Mesendoderm (in vitro differentiated cells): ENCODE results near the gene TBC1D3. TPM values are rescaled to one million over a fixed set of nuclear protein-coding genes. Genes with fewer than 3 reads are reported as not detected.
"Not testable (repeated sequence)": the region's sequence is repeated elsewhere in the genome, so short reads cannot be mapped to it uniquely, and the experiment has no call there.

ENCODE experiments used
- DNase-seq: peaks from one replicate; pipeline ENCODE4 v3.0.0; 2013
- H2AK5ac ChIP-seq: 2 replicates; pipeline ENCODE4 v1.6.1; 2013; ENCODE audit warnings: low read length, inconsistent platforms
- H2BK120ac ChIP-seq: 2 replicates; pipeline ENCODE4 v1.6.1; 2013; ENCODE audit warnings: low read depth, mild to moderate bottlenecking, low read length, moderate library complexity, mixed read lengths
- H2BK15ac ChIP-seq: replicated peaks from 2 replicates; pipeline ENCODE4 v1.6.1; 2013; ENCODE audit warnings: low read depth, mild to moderate bottlenecking, moderate library complexity
- H2BK5ac ChIP-seq: 2 replicates; pipeline ENCODE4 v1.6.1; 2013; ENCODE audit warnings: low read length, inconsistent platforms
- H3K18ac ChIP-seq: 2 replicates; pipeline ENCODE4 v1.6.1; 2013; ENCODE audit warnings: mild to moderate bottlenecking, low read length, mixed read lengths
- H3K23ac ChIP-seq: one replicate; pipeline ENCODE4 v1.6.1; 2013; ENCODE audit warnings: low read length
- H3K27ac ChIP-seq: 2 replicates; pipeline ENCODE4 v1.5.1; 2013; ENCODE audit warnings: low read depth, mild to moderate bottlenecking, inconsistent platforms, low read length, moderate library complexity
- H3K27me3 ChIP-seq: 2 replicates; pipeline ENCODE4 v1.6.1; 2013; ENCODE audit warnings: low read length, control low read depth, mild to moderate bottlenecking, inconsistent platforms; ENCODE audit not compliant: insufficient read depth, poor library complexity
- H3K36me3 ChIP-seq: 2 replicates; pipeline ENCODE4 v1.6.1; 2013; ENCODE audit warnings: low read length, inconsistent platforms; ENCODE audit not compliant: control insufficient read depth, insufficient read depth
- H3K4ac ChIP-seq: one replicate; pipeline ENCODE4 v1.6.1; 2013; ENCODE audit warnings: low read depth, mild to moderate bottlenecking, low read length, moderate library complexity
- H3K4me1 ChIP-seq: 2 replicates; pipeline ENCODE4 v1.6.1; 2013; ENCODE audit warnings: low read depth, low read length, inconsistent platforms; ENCODE audit not compliant: control insufficient read depth
- H3K4me2 ChIP-seq: 2 replicates; pipeline ENCODE4 v1.6.1; 2013; ENCODE audit warnings: low read length
- H3K4me3 ChIP-seq: 2 replicates; pipeline ENCODE4 v1.5.1; 2013; ENCODE audit warnings: mild to moderate bottlenecking, low read length
- H3K56ac ChIP-seq: one replicate; pipeline ENCODE4 v1.6.1; 2013; ENCODE audit warnings: low read length
- H3K79me1 ChIP-seq: 2 replicates; pipeline ENCODE4 v1.6.1; 2013; ENCODE audit warnings: low read length, inconsistent platforms
- H3K79me2 ChIP-seq: 2 replicates; pipeline ENCODE4 v1.6.1; 2013; ENCODE audit warnings: mild to moderate bottlenecking, low read length; ENCODE audit not compliant: control insufficient read depth, insufficient read depth
- H3K9ac ChIP-seq: 2 replicates; pipeline ENCODE4 v1.6.1; 2013; ENCODE audit warnings: low read length, inconsistent platforms
- H4K5ac ChIP-seq: one replicate; pipeline ENCODE4 v1.6.1; 2013; ENCODE audit warnings: low read length
- H4K8ac ChIP-seq: one replicate; pipeline ENCODE4 v1.6.1; 2013; ENCODE audit warnings: low read depth, mild to moderate bottlenecking, control low read depth, low read length, moderate library complexity
- WGBS: extraction: QIAGEN DNeasy Blood & Tissue Kit; methylation state at CpG from one replicate; pipeline ENCODE4 v1.1.7; 2013; ENCODE audit warnings: low lambda C conversion rate, missing lambda C conversion rate; ENCODE audit not compliant: insufficient coverage; ENCODE audit errors: extremely low coverage; 5-methylcytosine and 5-hydroxymethylcytosine counted together
- polyA plus RNA-seq, 2 experiments: library from polyadenylated mRNA; stranded (reverse); fragments of 200-250 nt; gene quantifications; one replicate each; pipeline ENCODE4 v1.2.3, GENCODE V29; 2013

TBC1D3 gene
- polyA plus RNA-seq (2013, experiment 1 of 2): not detected
- polyA plus RNA-seq (2013, experiment 2 of 2): not detected

DNA sequence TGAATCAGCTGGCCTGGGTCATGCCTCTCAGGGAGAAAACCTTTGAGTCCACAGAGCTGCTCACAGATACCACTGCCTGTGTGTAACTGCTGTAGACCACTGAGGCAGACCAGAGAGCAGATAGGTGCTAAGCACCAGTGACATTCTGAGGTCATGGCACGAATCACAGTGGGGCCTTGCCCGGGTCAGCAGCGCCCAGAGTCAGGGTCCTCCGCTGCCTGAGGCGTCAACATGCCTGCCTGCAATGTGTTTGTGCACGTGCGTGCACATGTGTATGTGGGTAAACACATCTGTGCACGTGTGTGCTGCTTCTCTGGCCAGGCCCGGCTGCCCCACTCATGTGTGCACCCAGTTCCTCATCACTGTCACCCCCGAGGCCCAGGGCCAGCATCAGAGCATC is at the start of gene TBC1D3:
Gene TBC1D3, minus strand, starts transcription at position 101 of the 400 bp plus-strand sequence. CDS start 1,526 bp downstream, outside the sequence.
- not testable (repeated sequence) for H3K56ac ChIP-seq

DNA sequence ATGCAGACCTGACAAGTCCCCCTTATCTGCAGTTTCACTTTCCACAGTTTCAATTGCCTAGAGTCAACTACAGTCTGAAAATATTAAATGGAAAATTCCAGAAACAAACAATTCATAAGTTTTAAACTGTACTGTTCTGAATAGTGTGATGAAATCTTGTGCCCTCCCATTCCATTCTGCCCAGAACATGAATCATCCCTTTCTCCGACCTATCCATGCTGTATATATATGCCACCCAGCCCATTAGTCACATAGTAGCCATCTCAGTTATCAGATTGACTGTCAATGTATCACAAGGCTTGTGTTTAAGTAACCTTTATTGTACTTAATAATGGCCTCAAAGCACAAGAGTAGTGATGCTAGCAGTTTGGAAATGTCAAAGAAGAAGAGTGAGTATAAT is 40.4 kb upstream of the TBC1D3 start:
- not testable (repeated sequence) for H3K9ac ChIP-seq, H3K27ac ChIP-seq, H3K18ac ChIP-seq, H3K4me1 ChIP-seq, H3K23ac ChIP-seq, H2BK15ac ChIP-seq, H3K4ac ChIP-seq, H3K79me1 ChIP-seq, H3K36me3 ChIP-seq, DNase-seq, H2AK5ac ChIP-seq, H2BK5ac ChIP-seq, H3K79me2 ChIP-seq, H3K4me2 ChIP-seq, H4K8ac ChIP-seq, H3K4me3 ChIP-seq, H3K56ac ChIP-seq, H2BK120ac ChIP-seq, H4K5ac ChIP-seq, H3K27me3 ChIP-seq
- WGBS: no CpG with 5 or more reads among the region's 1 CpG

More for the DNA sequence above, at the start of gene TBC1D3:
- H3K79me2 ChIP-seq, H3K4ac ChIP-seq, H3K4me1 ChIP-seq, H2BK15ac ChIP-seq, H3K18ac ChIP-seq, H4K5ac ChIP-seq, H3K27me3 ChIP-seq, H2BK5ac ChIP-seq, H3K27ac ChIP-seq, H3K79me1 ChIP-seq, H2BK120ac ChIP-seq, H3K36me3 ChIP-seq, H3K4me2 ChIP-seq, H3K23ac ChIP-seq, DNase-seq, H3K4me3 ChIP-seq, H4K8ac ChIP-seq, H2AK5ac ChIP-seq, H3K9ac ChIP-seq: not testable (repeated sequence)
- no CpG with 5 or more reads among the region's 10 CpGs for WGBS

DNA sequence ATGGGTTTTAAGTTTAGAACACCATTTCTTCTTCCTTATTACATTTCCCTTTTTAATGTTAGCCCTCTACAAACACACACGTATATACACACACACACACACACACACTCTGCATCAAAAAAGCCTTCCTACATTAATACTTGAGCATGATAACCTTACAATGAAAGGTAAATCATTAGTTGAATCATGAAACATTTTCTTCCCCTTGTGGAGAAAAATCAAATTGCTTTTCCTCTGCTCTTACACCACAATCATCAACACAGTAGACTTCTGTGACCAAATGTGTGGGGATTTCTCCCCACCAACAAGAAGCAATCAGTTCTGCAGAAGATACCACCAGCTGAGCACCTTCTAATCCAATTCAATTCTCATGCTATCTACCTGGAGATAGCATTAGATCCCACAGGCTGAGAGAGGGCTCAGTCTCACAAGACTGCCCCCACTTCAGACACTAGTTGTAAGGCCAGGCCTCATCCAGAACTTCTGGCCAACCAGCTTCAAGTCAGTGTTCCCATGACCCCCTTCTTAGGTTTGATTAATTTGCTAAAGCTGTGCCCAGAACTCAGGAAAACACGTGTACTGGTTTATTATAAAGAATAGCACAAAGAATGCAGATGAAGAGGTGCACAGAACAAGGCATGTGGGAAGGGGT is 33.6 kb upstream of the TBC1D3 start:
- not testable (repeated sequence) for H3K4me2 ChIP-seq, H3K79me2 ChIP-seq, H3K79me1 ChIP-seq, H3K4ac ChIP-seq, H3K18ac ChIP-seq, H3K4me1 ChIP-seq, H2AK5ac ChIP-seq, H3K56ac ChIP-seq, H3K27ac ChIP-seq, H3K27me3 ChIP-seq, H3K9ac ChIP-seq, H2BK120ac ChIP-seq, DNase-seq, H3K36me3 ChIP-seq, H2BK5ac ChIP-seq, H4K5ac ChIP-seq, H3K4me3 ChIP-seq, H4K8ac ChIP-seq, H3K23ac ChIP-seq, H2BK15ac ChIP-seq
- no CpG with 5 or more reads among the region's 2 CpGs for WGBS

DNA sequence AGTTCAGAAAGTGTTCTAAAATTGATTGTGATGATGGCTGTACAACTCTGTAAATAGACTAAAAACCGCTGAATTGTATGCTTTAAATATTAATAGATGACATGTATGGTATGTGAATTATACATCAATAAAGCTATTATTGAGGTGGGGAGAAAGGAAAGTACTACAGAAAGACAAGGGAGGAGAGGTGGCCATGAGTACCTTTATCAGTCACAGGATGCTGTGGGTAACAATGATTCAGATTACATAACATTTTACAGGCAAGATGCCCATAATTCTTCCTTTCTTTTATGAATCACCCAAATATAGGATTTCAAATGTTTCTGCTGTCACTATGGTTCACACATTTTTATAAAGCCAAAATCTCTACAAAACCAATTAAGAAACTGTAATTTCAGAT is 28.5 kb upstream of the TBC1D3 start:
- H3K18ac ChIP-seq, H3K23ac ChIP-seq, H4K8ac ChIP-seq, H3K79me2 ChIP-seq, H3K4me3 ChIP-seq, H3K79me1 ChIP-seq, H3K4ac ChIP-seq, H2BK5ac ChIP-seq, H3K4me2 ChIP-seq, H3K9ac ChIP-seq, H4K5ac ChIP-seq, H3K27ac ChIP-seq, DNase-seq, H3K36me3 ChIP-seq, H2AK5ac ChIP-seq, H2BK120ac ChIP-seq, H3K56ac ChIP-seq, H2BK15ac ChIP-seq, H3K4me1 ChIP-seq, H3K27me3 ChIP-seq: not testable (repeated sequence)
- no CpG with 5 or more reads among the region's 1 CpG for WGBS

DNA sequence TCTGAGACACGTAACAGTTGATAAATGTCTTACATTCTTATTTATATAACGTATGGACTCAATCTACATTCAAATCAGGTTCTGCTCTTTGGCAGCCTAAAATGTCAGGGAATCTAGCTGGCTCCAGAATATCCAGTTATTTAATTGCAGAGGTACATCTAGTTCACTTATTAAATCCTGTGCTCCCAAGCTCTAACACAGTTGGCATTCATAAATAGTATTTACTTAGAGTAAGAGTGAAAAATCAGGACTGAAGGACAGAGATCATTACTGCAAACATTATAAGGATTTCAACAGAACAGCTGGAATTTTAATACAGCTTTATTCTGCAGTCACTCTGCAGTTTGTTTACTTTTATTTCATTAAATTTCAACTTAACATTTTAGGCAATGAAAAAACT is 7.9 kb upstream of the TBC1D3 start:
- not testable (repeated sequence) for H3K79me1 ChIP-seq, H3K79me2 ChIP-seq, H2BK15ac ChIP-seq, H2BK120ac ChIP-seq, H3K27me3 ChIP-seq, H2BK5ac ChIP-seq, H3K27ac ChIP-seq, H3K4me1 ChIP-seq, H3K23ac ChIP-seq, H2AK5ac ChIP-seq, H4K8ac ChIP-seq, H3K4me3 ChIP-seq, H4K5ac ChIP-seq, H3K9ac ChIP-seq, DNase-seq, H3K4ac ChIP-seq, H3K36me3 ChIP-seq, H3K4me2 ChIP-seq, H3K18ac ChIP-seq, H3K56ac ChIP-seq
- WGBS: no CpG with 5 or more reads among the region's 2 CpGs

DNA sequence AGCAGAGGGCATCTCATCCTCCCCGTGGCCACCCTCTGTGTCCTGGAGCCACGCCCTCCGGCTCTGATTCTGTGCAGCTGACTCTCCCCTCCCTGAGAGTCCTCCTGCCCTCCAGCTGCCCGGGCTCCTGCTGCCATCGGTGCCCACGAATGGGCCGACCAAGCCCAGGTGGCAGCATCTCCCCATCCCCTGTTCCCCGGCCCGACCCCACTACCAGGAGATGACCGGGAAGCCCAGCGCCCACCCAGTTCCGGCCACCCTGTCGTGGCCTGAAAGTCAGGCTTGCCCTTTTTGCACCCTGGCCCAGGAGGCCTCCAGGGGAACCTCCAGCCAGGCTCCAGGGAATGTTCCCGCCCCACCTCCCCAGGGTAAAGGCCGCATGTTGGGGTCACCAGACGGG is 57.5 kb downstream of the TBC1D3 start:
- no CpG with 5 or more reads among the region's 16 CpGs for WGBS

More for the DNA sequence above, 57.5 kb downstream of the TBC1D3 start:
- not testable (repeated sequence) for H3K9ac ChIP-seq, H3K27me3 ChIP-seq, H3K27ac ChIP-seq, H3K4me3 ChIP-seq, H3K36me3 ChIP-seq, H2BK5ac ChIP-seq, H3K79me2 ChIP-seq, H3K56ac ChIP-seq, H3K4me2 ChIP-seq, H4K8ac ChIP-seq, DNase-seq, H3K23ac ChIP-seq, H3K79me1 ChIP-seq, H2AK5ac ChIP-seq, H2BK15ac ChIP-seq, H3K18ac ChIP-seq, H3K4ac ChIP-seq, H2BK120ac ChIP-seq, H4K5ac ChIP-seq, H3K4me1 ChIP-seq
